Measurements from ENCODE around the gene PPM1L. TPM values are rescaled to one million over a fixed set of nuclear protein-coding genes. Genes with fewer than 3 reads are reported as not detected.

The PPM1L gene
- polyA plus RNA-seq, 3 donors from 2014 or later = 14.8 to 35.5 (median 20.5) TPM

DNA sequence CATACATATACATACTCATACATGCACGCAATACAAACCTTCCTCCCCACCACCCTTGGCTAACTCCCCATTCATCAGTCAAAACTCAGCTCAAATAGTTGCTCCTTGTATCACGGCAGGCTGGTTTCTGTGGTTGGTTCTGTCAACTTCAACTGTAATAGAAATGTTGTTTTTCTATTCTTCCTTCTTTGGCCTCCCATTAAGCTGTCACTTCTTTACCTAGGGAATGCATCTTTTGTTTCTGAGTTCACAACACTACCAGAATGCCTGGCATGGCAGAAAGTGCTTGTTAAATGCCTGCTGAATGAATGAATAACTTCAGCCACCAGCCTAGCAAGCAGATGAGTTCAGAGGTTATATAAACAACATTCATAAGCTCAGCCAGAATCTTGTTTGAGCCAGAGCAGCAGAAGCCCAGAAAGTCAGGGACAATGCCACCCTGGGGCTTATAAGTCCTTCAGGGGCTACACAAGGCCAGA, 286.0 kb downstream of the PPM1L start:
- peaks cover 0 to 5% of the 10 kb centered on the region in 2 donors for H3K4me1 Mint-ChIP-seq
- H3K27ac Mint-ChIP-seq = no peak overlapping the region
- H3K36me3 Mint-ChIP-seq = peaks cover 23 to 33% (median 30%) of the 10 kb centered on the region in 3 donors
- H3K9me3 Mint-ChIP-seq = peaks cover 0 to 5% (median 2%) of the 10 kb centered on the region in 6 donors
- peaks cover 0 to 2% (median 0%) of the 10 kb centered on the region in 3 donors for H3K27me3 Mint-ChIP-seq (ENCODE audit: low read depth in 3 of 3)
- H3K4me3 Mint-ChIP-seq = no peak overlapping the region
- no peak for DNase-seq

DNA sequence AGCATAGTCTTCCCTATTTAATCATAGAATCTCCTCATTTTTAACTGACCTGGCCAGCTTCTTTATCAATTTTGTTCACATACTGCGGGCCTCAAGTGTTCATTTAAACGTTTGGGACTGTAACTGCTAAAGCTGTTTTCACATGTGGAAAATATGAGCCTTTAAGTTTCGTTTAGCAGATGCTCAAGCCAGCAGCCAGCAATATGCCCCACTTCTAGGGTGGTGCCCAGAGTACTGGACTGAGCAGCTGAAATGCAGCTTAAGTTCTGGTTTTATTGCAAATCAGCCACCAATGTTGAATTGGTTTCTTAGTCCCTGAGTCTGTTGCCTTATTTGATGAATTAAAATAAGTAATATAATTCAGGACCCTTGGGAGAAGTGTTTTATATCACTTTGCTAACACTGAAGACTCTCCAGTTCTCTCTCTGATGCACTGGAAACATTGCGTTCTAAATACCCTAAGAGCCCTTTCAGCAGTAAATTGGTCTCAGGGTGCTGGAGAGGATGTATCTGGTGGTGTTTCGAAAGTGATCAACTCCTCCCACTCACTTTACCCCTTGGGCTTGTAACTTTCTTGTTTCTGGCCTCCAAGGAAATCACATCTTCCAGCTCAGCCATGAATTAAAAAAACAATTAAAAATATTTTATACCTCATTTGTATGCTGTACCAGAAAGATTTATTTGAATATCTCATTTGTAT, 287.5 kb downstream of the PPM1L start:
- H3K9me3 Mint-ChIP-seq = peaks cover 0 to 5% (median 4%) of the 10 kb centered on the region in 6 donors
- H3K4me1 Mint-ChIP-seq = peaks cover 0 to 5% of the 10 kb centered on the region in 2 donors
- DNase-seq = no peak
- no peak overlapping the region for H3K27ac Mint-ChIP-seq
- peaks cover 23 to 32% (median 29%) of the 10 kb centered on the region in 3 donors for H3K36me3 Mint-ChIP-seq
- H3K4me3 Mint-ChIP-seq = no peak overlapping the region
- H3K27me3 Mint-ChIP-seq (ENCODE audit: low read depth in 3 of 3) = peaks cover 0 to 1% (median 0%) of the 10 kb centered on the region in 3 donors

DNA sequence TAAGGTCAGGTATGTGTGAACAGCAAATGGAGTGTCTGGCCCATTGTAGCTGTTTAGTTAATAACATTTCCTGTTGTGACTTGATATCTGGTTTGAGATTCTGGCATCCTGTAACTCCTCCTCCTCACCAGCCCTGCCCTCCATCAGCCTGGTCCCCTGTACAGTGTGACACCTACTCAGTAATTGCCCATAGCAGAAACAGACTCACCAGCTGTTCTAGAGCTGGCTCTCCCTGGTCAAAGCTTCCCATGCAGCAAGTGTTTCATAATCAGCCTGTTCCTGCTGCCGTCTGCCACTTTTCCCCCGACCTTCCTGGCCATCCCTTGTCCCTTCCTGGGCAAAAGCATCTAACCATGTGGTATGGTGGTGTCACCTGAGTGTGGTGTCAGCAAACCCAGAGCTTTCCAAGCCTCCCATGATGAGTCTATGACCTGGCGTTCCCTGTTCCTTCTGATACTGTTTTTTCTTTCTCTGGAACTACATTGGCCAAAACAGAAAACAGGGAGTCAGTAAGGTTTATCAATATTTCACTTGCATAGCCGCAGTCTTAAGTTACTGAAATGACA, 293.7 kb downstream of the PPM1L start:
- no peak for DNase-seq
- Mint-ChIP-seq H3K36me3 (peaks cover 6 to 15% (median 8%) of the 10 kb centered on the region in 3 donors), H3K27me3 (ENCODE audit: low read depth in 3 of 3) (peaks cover 0 to 2% (median 0%) of the 10 kb centered on the region in 3 donors), H3K9me3 (peaks cover 0 to 5% (median 4%) of the 10 kb centered on the region in 6 donors), H3K4me1 (peaks cover 25 to 38% of the 10 kb centered on the region in 2 donors), H3K4me3 (no peak overlapping the region), H3K27ac (peak overlapping the region in 3 of 6 donors; percentile 1 to 47 (median 14))

DNA sequence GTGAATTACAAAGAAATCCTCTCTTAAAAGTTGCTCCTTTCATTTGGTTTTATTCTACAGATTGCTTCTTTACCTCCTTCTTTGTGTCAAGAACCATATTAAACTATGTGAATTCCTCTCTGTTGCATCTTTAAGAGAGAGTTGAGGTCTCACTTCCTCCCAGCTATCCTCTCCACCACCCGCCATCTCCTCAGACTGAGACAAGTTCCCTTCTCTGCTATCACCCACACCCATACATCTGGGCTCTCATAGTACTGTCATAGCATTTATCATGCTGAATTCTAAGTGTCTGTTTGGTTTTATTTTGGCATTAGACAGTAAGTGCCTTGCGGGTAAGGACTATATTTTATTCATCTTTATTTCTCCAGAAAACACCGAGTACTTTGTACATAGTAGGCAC, 294.9 kb downstream of the PPM1L start:
- no peak overlapping the region for H3K4me3 Mint-ChIP-seq
- peaks cover 0 to 2% (median 0%) of the 10 kb centered on the region in 3 donors for H3K27me3 Mint-ChIP-seq (ENCODE audit: low read depth in 3 of 3)
- peak overlapping the region in 3 of 6 donors; percentile 0 to 13 (median 3) for H3K27ac Mint-ChIP-seq
- peaks cover 0 to 3% (median 0%) of the 10 kb centered on the region in 6 donors for H3K9me3 Mint-ChIP-seq
- H3K4me1 Mint-ChIP-seq = peaks cover 34 to 45% of the 10 kb centered on the region in 2 donors
- DNase-seq = no peak
- peaks cover 0 to 7% (median 0%) of the 10 kb centered on the region in 3 donors for H3K36me3 Mint-ChIP-seq

DNA sequence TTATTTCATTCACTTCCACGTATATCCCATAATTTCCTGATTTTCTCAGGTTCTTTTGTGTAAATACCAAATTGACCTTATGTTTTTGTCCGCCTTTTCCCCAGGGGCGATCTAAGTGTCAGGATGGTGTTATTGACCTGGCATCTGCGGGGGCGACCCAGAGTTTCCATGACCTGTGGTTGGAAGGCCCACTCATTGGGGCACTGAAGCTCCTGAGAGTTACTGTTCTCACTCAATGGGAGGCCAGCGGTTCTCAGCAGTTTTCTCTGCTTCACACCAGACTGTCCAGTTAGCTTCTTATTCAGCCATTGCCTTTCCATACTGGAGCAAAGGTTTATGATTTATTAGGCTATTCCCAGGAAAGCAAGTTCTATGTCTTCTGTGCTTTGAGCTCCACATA, 295.8 kb downstream of the PPM1L start:
- Mint-ChIP-seq H3K27me3 (ENCODE audit: low read depth in 3 of 3) (peaks cover 0 to 2% (median 0%) of the 10 kb centered on the region in 3 donors), H3K27ac (no peak overlapping the region), H3K9me3 (peaks cover 0 to 3% (median 0%) of the 10 kb centered on the region in 6 donors), H3K36me3 (peaks cover 0 to 6% (median 0%) of the 10 kb centered on the region in 3 donors), H3K4me1 (peaks cover 34 to 48% of the 10 kb centered on the region in 2 donors), H3K4me3 (no peak overlapping the region)
- DNase-seq = no peak

DNA sequence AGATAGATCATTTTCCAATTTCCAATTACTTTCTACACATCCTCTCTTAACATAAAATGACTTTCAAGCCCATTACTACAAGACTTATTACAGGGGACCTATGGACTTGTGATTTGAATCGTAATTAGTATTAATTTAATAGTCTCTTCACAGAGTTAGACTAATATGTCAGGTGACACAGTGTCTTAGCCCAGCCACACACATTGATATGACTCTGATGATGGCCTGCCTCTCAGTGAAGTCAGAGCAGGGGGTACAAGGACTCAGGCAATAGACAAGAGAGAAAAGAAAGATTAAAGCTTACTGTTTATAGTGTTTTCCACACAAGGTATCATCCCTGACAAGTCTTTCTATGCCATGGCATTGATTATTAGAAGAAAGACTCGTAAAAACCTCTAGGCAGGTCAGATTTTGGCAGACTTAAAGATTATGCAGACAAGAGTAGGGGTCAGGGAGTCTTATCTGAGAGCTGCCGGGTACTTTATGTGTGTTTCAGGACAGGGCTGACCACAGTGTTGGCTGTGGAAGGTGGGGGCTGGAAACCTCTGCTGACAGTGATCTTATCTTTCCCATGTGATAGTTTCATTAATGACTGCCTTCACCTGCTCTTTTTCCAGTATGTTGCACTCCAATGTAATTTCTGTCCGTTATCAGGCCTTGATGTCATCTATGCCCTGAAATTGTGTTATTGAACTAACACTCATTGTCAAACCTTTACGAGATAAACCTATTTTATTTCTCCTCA, 299.0 kb downstream of the PPM1L start:
- peak in 1 of 3 donors; percentile 16 for DNase-seq
- Mint-ChIP-seq H3K9me3 (no peaks in the 10 kb centered on the region), H3K4me1 (peaks cover 31 to 56% of the 10 kb centered on the region in 2 donors), H3K36me3 (no peaks in the 10 kb centered on the region), H3K27ac (peak overlapping the region in 4 of 6 donors; percentile 5 to 46 (median 21)), H3K27me3 (ENCODE audit: low read depth in 3 of 3) (no peaks in the 10 kb centered on the region), H3K4me3 (peak overlapping the region in 1 of 5 donors; percentile 6)

DNA sequence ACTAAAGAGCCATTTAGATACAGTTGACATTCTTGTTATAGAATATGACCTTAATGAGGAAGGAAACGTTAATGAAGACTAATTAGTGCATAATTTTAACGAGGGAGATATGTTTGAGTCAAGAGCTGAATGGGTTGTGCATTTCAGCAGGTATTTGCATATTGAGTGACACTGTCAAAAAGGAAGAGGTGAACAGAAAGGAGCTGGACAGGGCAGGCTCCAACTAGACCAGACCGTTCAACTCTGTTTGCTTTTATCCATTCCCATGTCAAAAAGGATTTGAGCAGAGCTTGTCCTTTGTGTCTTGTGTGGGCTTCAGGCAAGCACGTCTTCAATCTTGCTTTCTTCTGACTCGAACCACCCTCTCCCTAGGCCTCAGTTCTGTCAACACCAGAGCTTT, 308.4 kb downstream of the PPM1L start:
- no peak overlapping the region for H3K27ac Mint-ChIP-seq

DNA sequence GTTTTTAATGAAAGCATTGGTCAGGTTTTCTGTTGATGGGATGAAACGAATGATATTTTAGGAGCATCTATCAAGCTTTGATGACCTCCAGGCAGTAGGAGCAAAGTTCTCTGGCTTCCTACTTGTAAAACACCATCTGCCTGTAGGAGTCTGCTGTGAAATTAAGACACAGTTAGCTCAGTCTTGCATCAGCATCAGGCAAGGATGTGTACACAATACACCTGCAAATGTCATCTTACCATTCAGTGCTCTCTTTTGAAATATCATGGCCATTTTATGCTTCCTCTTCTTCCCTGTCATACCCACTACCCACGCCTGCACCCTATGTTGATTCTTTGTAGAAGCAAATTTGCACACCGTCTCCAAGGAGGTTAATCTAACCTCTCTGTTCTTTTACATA, 310.9 kb downstream of the PPM1L start:
- Mint-ChIP-seq H3K27ac (no peak overlapping the region), H3K9me3 (no peaks in the 10 kb centered on the region), H3K4me3 (no peak overlapping the region), H3K27me3 (ENCODE audit: low read depth in 3 of 3) (peaks cover 0 to 3% (median 0%) of the 10 kb centered on the region in 3 donors), H3K36me3 (peaks cover 18 to 42% (median 22%) of the 10 kb centered on the region in 3 donors), H3K4me1 (peaks cover 0 to 4% of the 10 kb centered on the region in 2 donors)
- no peak for DNase-seq

More for the DNA sequence above, 308.4 kb downstream of the PPM1L start:
- DNase-seq = no peak
- Mint-ChIP-seq H3K4me3 (no peak overlapping the region), H3K36me3 (peaks cover 11 to 42% (median 11%) of the 10 kb centered on the region in 3 donors), H3K27me3 (ENCODE audit: low read depth in 3 of 3) (peaks cover 0 to 3% (median 0%) of the 10 kb centered on the region in 3 donors), H3K9me3 (no peaks in the 10 kb centered on the region), H3K4me1 (peaks cover 4 to 10% of the 10 kb centered on the region in 2 donors)

DNA sequence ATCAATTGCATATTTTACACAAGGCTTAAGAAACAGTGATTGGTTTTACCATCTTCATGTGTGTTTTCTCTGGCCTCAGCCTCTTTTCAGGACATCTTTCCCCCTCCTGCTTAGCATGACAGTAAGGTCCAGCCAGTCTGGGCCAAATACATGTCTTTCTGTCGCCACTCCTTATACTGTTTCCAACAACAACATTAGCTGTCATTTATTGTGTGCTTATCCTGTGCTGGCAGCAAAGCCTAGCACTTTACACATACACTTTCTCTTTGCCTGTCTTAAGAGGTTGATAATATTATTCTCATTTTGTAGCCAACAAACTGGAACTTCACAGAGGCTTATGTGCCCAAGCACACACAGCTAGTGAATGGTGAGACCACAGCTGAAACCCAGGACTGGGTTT, 311.3 kb downstream of the PPM1L start:
- DNase-seq = no peak
- Mint-ChIP-seq H3K27ac (peak overlapping the region in 1 of 6 donors; percentile 3), H3K9me3 (no peaks in the 10 kb centered on the region), H3K36me3 (peaks cover 18 to 42% (median 22%) of the 10 kb centered on the region in 3 donors), H3K4me3 (no peak overlapping the region), H3K27me3 (ENCODE audit: low read depth in 3 of 3) (peaks cover 0 to 3% (median 0%) of the 10 kb centered on the region in 3 donors), H3K4me1 (peaks cover 0 to 4% of the 10 kb centered on the region in 2 donors)

DNA sequence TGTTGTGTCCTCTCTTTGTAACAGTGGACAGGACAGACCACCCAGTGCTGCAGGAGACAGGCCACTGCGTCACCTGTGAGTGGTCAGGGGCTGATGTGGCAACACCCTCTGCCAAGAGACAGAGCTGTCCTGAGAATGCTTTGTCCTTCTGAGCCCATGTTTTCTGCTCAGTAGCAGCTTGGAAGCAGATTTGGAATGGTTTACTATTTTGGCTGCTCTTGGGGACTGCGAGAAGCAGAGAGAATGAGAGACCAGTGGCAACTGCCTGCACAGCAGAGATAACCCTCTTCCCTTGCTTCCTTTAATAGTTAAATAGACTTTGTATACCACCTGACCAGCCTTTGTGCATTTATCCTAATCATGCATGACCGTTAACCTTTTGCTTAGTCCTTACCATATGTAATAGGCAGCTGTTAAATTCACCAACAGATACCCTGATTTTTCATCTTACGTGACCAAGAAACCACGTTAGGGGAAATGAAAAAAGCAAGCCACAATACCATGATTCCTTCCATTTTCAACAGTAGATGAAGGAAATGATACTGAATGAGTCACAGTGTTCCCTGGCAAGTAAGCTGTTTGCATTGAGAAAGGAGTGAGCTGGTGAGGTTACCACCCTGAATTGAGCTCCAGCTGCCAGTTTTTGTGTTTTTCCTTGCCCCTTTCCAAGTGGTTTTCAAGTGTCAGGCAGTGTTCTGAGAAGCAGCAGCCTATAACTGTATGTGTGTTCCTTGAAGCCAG, 313.6 kb downstream of the PPM1L start:
- no peak overlapping the region for H3K27ac Mint-ChIP-seq
- peaks cover 0 to 3% (median 0%) of the 10 kb centered on the region in 3 donors for H3K27me3 Mint-ChIP-seq (ENCODE audit: low read depth in 3 of 3)
- no peak for DNase-seq
- peaks cover 18 to 37% (median 25%) of the 10 kb centered on the region in 3 donors for H3K36me3 Mint-ChIP-seq
- H3K4me1 Mint-ChIP-seq = peaks cover 0 to 4% of the 10 kb centered on the region in 2 donors
- H3K9me3 Mint-ChIP-seq = no peaks in the 10 kb centered on the region
- H3K4me3 Mint-ChIP-seq = no peak overlapping the region

DNA sequence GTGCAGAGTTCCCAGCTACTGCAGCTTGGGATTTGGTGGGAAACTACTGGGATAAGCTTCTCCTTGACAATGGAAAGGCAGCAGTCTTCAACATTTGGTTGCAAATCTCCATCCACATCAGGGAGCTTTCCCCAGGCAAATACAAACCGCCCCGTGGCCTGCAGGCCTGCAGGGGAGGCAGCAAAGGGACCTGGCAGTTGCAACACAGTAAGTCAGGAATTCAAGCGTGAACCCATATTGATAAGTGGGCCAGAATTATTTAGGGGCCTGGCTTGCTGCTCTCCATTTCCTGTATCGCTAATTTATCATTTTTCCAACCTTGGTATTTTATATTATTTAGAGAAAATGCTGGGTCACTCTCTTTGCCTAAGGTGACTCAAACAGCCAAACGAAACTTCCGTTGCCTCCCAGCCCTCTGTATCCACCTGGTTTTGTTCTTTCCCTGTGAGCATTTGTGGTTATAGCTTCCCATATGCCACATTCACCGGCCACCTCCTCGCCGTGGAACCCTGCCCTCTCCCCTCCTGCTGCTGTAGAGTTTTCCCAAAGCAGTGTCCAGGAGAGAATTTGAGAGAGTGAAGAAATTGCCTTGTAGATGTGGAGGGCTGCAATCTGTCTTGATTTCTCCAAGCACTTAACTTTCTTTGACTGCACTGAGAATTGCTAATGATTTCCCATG, 314.4 kb downstream of the PPM1L start:
- Mint-ChIP-seq H3K36me3 (peaks cover 18 to 32% (median 22%) of the 10 kb centered on the region in 3 donors), H3K27me3 (ENCODE audit: low read depth in 3 of 3) (peaks cover 0 to 3% (median 0%) of the 10 kb centered on the region in 3 donors), H3K27ac (no peak overlapping the region), H3K4me1 (peaks cover 0 to 4% of the 10 kb centered on the region in 2 donors), H3K9me3 (no peaks in the 10 kb centered on the region), H3K4me3 (no peak overlapping the region)
- DNase-seq = no peak

DNA sequence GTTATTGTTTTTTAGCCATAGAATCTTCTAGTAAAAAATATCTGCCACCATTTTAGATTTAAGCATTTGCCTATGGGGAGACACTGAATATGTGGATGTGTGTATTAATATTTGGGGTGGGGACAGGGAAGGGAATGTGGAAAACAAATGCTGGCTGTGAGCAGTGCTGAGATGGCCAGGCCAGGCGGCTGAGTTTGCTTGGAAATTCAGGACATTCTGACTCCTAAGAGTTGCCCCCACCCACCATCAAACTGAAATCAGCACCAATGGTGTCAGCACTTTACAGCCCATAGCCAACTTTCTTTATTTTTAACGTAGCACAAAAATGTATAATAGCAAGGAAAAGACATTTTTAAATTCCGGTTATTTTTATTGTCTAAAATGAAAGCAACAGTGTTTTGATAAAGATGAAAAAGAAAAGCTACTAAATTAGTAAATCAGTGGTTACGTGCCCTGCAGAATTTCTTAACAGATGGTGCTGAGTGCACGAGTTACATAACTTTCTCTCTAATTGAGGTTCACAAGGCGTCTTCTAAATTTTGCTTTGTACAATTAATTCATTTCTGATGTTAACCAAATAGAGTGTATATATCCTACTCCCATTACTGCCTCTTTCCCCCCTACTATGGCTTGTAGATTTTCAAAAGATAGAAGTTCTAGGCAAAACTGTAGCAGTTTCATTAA, 315.1 kb downstream of the PPM1L start:
- no peak for DNase-seq
- Mint-ChIP-seq H3K9me3 (no peaks in the 10 kb centered on the region), H3K27me3 (ENCODE audit: low read depth in 3 of 3) (peaks cover 0 to 3% (median 0%) of the 10 kb centered on the region in 3 donors), H3K4me1 (peaks cover 0 to 4% of the 10 kb centered on the region in 2 donors), H3K36me3 (peaks cover 18 to 27% (median 22%) of the 10 kb centered on the region in 3 donors), H3K4me3 (no peak overlapping the region), H3K27ac (no peak overlapping the region)

Measured in immature natural killer cell (primary cell).